HEK293 (cell line): Measurements from ENCODE around the gene MBTD1.

Source experiments
- CTCF ChIA-PET: fragments of 350-600 bp; formaldehyde crosslinking; extraction: SDS; loops from one replicate; lab custom pipeline; 2021; ENCODE audit warnings: antibody characterized with exemption; lab: Yijun Ruan, JAX
- POLR2A ChIA-PET: fragments of 300-600 bp; formaldehyde crosslinking; extraction: SDS; loops from one replicate; lab custom pipeline; 2020; ENCODE audit warnings: antibody characterized with exemption, inconsistent platforms; lab: Yijun Ruan, JAX
- H3K27ac ChIP-seq: fragments of 200-500 bp; sonication (Bioruptor generic); 2 replicates; pipeline ENCODE4 v1.5.1; 2014; ENCODE audit warnings: low read depth, low read length, control low read depth, inconsistent platforms; ENCODE audit errors: extremely low read depth
- H3K36me3 ChIP-seq, 2 experiments: fragments of 200-500 bp in 1 of 2; sonication (Bioruptor generic) in 1 of 2; 1 replicate in 1 of 2; 2 replicates in 1 of 2; pipeline ENCODE4 v1.5.1; 2014 to 2017; ENCODE audit warnings: inconsistent platforms in 2 of 2, low read length in 2 of 2; ENCODE audit not compliant: control insufficient read depth in 2 of 2, insufficient read depth in 1 of 2
- H3K4me1 ChIP-seq: fragments of 200-500 bp; sonication (Bioruptor generic); 2 replicates; pipeline ENCODE4 v1.5.1; 2014; ENCODE audit warnings: mild to moderate bottlenecking, low read length, inconsistent platforms; ENCODE audit not compliant: control insufficient read depth, insufficient read depth
- H3K4me3 ChIP-seq: 2 replicates; pipeline ENCODE4 v1.5.1; 2011; ENCODE audit warnings: low read depth, mild to moderate bottlenecking, control low read depth, low read length, moderate library complexity
- H3K9me3 ChIP-seq: fragments of 200-500 bp; sonication (Bioruptor generic); 2 replicates; pipeline ENCODE4 v1.5.1; 2014; ENCODE audit warnings: low read depth, low read length, inconsistent platforms; ENCODE audit not compliant: control insufficient read depth, insufficient read depth
- EGR2 ChIP-seq: fragments of 450-650 bp; formaldehyde crosslinking; IDR thresholded peaks from 2 replicates; pipeline ENCODE4 v1.5.1; 2016; ENCODE audit warnings: low read depth, missing biosample characterization, missing genetic modification characterization
- FEZF1 ChIP-seq: fragments of 450-650 bp; formaldehyde crosslinking; IDR thresholded peaks from 2 replicates; pipeline ENCODE4 v1.5.1; 2016; ENCODE audit warnings: missing biosample characterization, missing genetic modification characterization
- KLF10 ChIP-seq: fragments of 450-650 bp; IDR thresholded peaks from 2 replicates; pipeline ENCODE4 v1.5.1; 2018; ENCODE audit warnings: missing biosample characterization, mild to moderate bottlenecking, missing genetic modification characterization
- YY1 ChIP-seq: fragments of 450-650 bp; formaldehyde crosslinking; IDR thresholded peaks from 2 replicates; pipeline ENCODE4 v1.5.1; 2018; ENCODE audit warnings: missing biosample characterization, missing genetic modification characterization
- YY2 ChIP-seq: fragments of 450-650 bp; formaldehyde crosslinking; IDR thresholded peaks from 2 replicates; pipeline ENCODE4 v1.5.1; 2016; ENCODE audit warnings: missing biosample characterization, missing genetic modification characterization
- ZBTB1 ChIP-seq: fragments of 450-650 bp; formaldehyde crosslinking; IDR thresholded peaks from 2 replicates; pipeline ENCODE4 v1.5.1; 2016; ENCODE audit warnings: missing biosample characterization, missing genetic modification characterization
- ZBTB17 ChIP-seq: fragments of 450-650 bp; formaldehyde crosslinking; IDR thresholded peaks from 2 replicates; pipeline ENCODE4 v1.5.1; 2016; ENCODE audit warnings: missing biosample characterization, missing genetic modification characterization
- ZNF114 ChIP-seq: fragments of 450-650 bp; formaldehyde crosslinking; IDR thresholded peaks from 2 replicates; pipeline ENCODE4 v1.5.0; 2017; ENCODE audit warnings: missing biosample characterization, missing genetic modification characterization
- ZNF174 ChIP-seq: fragments of 450-650 bp; formaldehyde crosslinking; IDR thresholded peaks from 2 replicates; pipeline ENCODE4 v1.5.0; 2017; ENCODE audit warnings: missing biosample characterization, mild to moderate bottlenecking, missing genetic modification characterization
- ZNF266 ChIP-seq: fragments of 450-650 bp; formaldehyde crosslinking; IDR thresholded peaks from 2 replicates; pipeline ENCODE4 v1.5.1; 2016; ENCODE audit warnings: missing biosample characterization, missing genetic modification characterization, low read depth
- ZNF324 ChIP-seq: fragments of 450-650 bp; formaldehyde crosslinking; IDR thresholded peaks from 2 replicates; pipeline ENCODE4 v1.5.1; 2016; ENCODE audit warnings: missing biosample characterization, missing genetic modification characterization
- ZNF404 ChIP-seq: fragments of 450-650 bp; formaldehyde crosslinking; IDR thresholded peaks from 2 replicates; pipeline ENCODE4 v1.5.1; 2017; ENCODE audit warnings: missing biosample characterization, missing genetic modification characterization
- ZNF561 ChIP-seq: fragments of 450-650 bp; IDR thresholded peaks from 2 replicates; pipeline ENCODE4 v1.5.1; 2018; ENCODE audit warnings: missing biosample characterization, missing genetic modification characterization, borderline replicate concordance
- ZNF677 ChIP-seq: fragments of 450-650 bp; IDR thresholded peaks from 2 replicates; pipeline ENCODE4 v1.5.0; 2018; ENCODE audit warnings: missing biosample characterization, mild to moderate bottlenecking, missing genetic modification characterization, moderate library complexity
- ZNF785 ChIP-seq: fragments of 450-650 bp; formaldehyde crosslinking; IDR thresholded peaks from 2 replicates; pipeline ENCODE4 v1.5.1; 2016; ENCODE audit warnings: missing biosample characterization, missing genetic modification characterization
- TF ChIP-seq, protein P1 (sequence below): fragments of 450-650 bp; formaldehyde crosslinking; IDR thresholded peaks from 2 replicates; pipeline ENCODE4 v1.5.1; 2017; ENCODE audit warnings: missing biosample characterization, missing genetic modification characterization
- TF ChIP-seq, protein P2 (sequence below): fragments of 450-650 bp; formaldehyde crosslinking; IDR thresholded peaks from 2 replicates; pipeline ENCODE4 v1.5.1; 2016; ENCODE audit warnings: missing biosample characterization, missing genetic modification characterization
- TF ChIP-seq, protein P3 (sequence below): fragments of 450-650 bp; formaldehyde crosslinking; IDR thresholded peaks from 2 replicates; pipeline ENCODE4 v1.5.1; 2017; ENCODE audit warnings: missing biosample characterization, missing genetic modification characterization
- TF ChIP-seq, protein P4 (sequence below): fragments of 450-650 bp; formaldehyde crosslinking; IDR thresholded peaks from 2 replicates; pipeline ENCODE4 v1.5.1; 2017; ENCODE audit warnings: missing biosample characterization, missing genetic modification characterization
- TF ChIP-seq, protein P5 (sequence below): fragments of 450-650 bp; formaldehyde crosslinking; conservative IDR thresholded peaks from 2 replicates; pipeline ENCODE4 v1.5.1; 2016; ENCODE audit warnings: low read depth, missing biosample characterization, missing genetic modification characterization
- TF ChIP-seq, protein P6 (sequence below): sonication (generic); formaldehyde crosslinking; IDR thresholded peaks from 2 replicates; pipeline ENCODE4 v1.8.1; 2022; ENCODE audit warnings: mild to moderate bottlenecking, moderate library complexity, missing genetic modification reagents

Gene MBTD1

DNA sequence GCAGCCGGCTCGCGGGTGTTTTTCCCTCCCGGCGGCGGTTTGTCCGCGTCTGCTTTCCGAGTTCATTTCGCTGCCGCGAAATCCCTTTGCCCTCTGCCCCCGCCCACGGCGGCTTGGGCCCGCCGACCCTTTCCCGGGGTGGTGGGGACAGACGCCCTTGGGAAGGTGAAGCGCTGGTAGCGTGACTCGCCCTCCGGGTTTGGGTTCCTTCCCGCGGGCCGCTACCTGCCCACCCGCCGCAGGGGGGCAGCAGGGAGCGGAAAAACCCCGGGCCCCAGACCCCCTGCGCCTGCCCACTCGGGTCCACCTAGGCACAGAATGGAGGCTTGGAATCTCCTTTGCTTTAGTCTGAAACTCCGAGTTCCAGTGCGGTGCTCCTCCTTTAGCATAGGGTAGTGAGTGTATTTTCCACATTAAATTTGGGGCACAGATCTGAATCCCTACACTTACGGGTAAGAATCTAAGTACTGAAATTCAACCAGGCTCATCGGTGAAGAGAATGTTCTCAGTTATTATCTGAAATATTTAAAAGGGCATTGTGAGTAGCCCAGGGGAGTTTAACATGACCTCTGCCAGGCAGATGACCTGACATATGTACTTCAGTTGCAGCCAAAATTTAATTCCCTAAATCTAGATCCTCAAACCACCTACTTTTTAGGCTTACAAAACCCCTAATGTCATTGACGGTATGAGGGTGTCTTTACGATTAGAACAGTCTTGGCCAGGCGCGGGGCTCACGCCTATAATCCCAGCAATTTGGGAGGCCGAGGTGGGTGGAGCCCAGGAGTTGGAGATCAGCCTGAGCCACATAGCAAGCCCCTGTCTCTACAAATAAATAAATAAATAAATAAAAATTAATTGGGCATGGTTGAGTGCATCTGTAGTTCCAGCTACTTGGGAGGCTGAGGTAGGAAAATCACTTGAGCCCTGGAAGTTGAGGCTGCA, 92.6 kb downstream of the MBTD1 start (continued):
- TF ChIP-seq, protein P1, sequence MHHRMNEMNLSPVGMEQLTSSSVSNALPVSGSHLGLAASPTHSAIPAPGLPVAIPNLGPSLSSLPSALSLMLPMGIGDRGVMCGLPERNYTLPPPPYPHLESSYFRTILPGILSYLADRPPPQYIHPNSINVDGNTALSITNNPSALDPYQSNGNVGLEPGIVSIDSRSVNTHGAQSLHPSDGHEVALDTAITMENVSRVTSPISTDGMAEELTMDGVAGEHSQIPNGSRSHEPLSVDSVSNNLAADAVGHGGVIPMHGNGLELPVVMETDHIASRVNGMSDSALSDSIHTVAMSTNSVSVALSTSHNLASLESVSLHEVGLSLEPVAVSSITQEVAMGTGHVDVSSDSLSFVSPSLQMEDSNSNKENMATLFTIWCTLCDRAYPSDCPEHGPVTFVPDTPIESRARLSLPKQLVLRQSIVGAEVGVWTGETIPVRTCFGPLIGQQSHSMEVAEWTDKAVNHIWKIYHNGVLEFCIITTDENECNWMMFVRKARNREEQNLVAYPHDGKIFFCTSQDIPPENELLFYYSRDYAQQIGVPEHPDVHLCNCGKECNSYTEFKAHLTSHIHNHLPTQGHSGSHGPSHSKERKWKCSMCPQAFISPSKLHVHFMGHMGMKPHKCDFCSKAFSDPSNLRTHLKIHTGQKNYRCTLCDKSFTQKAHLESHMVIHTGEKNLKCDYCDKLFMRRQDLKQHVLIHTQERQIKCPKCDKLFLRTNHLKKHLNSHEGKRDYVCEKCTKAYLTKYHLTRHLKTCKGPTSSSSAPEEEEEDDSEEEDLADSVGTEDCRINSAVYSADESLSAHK (tag by site-specific recombination), result no peak
- TF ChIP-seq ZNF266 (tag by site-specific recombination), result no peak
- TF ChIP-seq, protein P2, sequence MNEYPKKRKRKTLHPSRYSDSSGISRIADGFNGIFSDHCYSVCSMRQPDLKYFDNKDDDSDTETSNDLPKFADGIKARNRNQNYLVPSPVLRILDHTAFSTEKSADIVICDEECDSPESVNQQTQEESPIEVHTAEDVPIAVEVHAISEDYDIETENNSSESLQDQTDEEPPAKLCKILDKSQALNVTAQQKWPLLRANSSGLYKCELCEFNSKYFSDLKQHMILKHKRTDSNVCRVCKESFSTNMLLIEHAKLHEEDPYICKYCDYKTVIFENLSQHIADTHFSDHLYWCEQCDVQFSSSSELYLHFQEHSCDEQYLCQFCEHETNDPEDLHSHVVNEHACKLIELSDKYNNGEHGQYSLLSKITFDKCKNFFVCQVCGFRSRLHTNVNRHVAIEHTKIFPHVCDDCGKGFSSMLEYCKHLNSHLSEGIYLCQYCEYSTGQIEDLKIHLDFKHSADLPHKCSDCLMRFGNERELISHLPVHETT (tag by site-specific recombination), result peak; percentile 68; the same call in 1 of the 2 replicates
- TF ChIP-seq, protein P3, sequence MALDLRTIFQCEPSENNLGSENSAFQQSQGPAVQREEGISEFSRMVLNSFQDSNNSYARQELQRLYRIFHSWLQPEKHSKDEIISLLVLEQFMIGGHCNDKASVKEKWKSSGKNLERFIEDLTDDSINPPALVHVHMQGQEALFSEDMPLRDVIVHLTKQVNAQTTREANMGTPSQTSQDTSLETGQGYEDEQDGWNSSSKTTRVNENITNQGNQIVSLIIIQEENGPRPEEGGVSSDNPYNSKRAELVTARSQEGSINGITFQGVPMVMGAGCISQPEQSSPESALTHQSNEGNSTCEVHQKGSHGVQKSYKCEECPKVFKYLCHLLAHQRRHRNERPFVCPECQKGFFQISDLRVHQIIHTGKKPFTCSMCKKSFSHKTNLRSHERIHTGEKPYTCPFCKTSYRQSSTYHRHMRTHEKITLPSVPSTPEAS (tag by site-specific recombination), result no peak; the same call in 1 of the 2 replicates
- TF ChIP-seq ZNF404 (tag by site-specific recombination), result no peak
- TF ChIP-seq EGR2, result peak; percentile 71
- TF ChIP-seq YY1, result 0 out of 2 replicates have a peak, but pooled peaks have one; percentile 7
- peak; percentile 95 for TF ChIP-seq ZBTB17 (tag by site-specific recombination)

DNA sequence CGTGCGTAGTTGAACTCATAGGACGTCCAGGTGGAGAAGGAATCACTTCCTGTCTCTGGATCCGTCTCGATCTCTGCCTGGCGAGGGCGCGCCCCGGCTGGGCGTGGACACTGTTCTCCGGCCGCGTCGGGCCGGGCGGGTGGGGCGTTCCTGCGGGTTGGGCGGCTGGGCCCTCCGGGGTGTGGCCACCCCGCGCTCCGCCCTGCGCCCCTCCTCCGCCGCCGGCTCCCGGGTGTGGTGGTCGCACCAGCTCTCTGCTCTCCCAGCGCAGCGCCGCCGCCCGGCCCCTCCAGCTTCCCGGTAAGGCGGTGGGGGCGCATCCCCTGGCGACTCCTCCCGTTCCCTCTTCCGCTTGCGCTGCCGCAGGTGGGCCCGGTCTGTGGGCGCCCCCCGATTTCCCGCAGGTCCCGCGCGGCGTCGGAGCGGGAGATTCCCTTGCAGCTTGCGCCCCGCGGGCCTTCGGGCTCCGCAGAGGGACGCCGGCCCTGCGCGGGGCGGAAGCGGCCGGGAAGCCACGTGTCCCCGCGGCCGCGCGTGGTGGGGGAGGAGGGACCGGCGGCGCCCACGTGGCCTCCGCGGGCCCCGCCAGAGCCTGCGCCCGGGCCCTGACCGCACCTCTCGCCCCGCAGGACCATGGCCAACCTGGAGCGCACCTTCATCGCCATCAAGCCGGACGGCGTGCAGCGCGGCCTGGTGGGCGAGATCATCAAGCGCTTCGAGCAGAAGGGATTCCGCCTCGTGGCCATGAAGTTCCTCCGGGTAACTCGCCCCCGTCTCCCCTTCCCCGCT, 93.5 kb downstream of the MBTD1 start, which contains the start of gene NME2:
TSS of gene NME2 (plus strand) at position 214 of the 789 bp plus-strand sequence. CDS start at position 634, 420 bp downstream.
- H3K36me3 ChIP-seq, result peaks cover 61 to 63% of the 10 kb centered on the region in 2 experiments
- ChIA-PET POLR2A (interaction anchor here (0.5 to 3.0 kb wide), 11 partner anchors 9 to 300 kb away, joined by 3 to 36 read pairs (median 4); partner anchors contain the start of genes MBTD1, NME1, SPAG9 and TOB1), CTCF (interaction anchor here (1.1 to 2.0 kb wide), 3 partner anchors 10 to 384 kb away, joined by 5 to 10 read pairs (median 7); partner anchors contain the start of gene NME1)
- no peak for TF ChIP-seq ZNF114 (tag by site-specific recombination)
- TF ChIP-seq KLF10 (tag by site-specific recombination), result peak; percentile 57; the same call in 1 of the 2 replicates
- TF ChIP-seq, protein P4, sequence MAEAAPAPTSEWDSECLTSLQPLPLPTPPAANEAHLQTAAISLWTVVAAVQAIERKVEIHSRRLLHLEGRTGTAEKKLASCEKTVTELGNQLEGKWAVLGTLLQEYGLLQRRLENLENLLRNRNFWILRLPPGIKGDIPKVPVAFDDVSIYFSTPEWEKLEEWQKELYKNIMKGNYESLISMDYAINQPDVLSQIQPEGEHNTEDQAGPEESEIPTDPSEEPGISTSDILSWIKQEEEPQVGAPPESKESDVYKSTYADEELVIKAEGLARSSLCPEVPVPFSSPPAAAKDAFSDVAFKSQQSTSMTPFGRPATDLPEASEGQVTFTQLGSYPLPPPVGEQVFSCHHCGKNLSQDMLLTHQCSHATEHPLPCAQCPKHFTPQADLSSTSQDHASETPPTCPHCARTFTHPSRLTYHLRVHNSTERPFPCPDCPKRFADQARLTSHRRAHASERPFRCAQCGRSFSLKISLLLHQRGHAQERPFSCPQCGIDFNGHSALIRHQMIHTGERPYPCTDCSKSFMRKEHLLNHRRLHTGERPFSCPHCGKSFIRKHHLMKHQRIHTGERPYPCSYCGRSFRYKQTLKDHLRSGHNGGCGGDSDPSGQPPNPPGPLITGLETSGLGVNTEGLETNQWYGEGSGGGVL (tag by site-specific recombination), result no peak
- TF ChIP-seq ZNF677 (tag by site-specific recombination), result 0 out of 2 replicates have a peak, but pooled peaks have one; percentile 4
- no peak for TF ChIP-seq ZNF324
- TF ChIP-seq, protein P5, sequence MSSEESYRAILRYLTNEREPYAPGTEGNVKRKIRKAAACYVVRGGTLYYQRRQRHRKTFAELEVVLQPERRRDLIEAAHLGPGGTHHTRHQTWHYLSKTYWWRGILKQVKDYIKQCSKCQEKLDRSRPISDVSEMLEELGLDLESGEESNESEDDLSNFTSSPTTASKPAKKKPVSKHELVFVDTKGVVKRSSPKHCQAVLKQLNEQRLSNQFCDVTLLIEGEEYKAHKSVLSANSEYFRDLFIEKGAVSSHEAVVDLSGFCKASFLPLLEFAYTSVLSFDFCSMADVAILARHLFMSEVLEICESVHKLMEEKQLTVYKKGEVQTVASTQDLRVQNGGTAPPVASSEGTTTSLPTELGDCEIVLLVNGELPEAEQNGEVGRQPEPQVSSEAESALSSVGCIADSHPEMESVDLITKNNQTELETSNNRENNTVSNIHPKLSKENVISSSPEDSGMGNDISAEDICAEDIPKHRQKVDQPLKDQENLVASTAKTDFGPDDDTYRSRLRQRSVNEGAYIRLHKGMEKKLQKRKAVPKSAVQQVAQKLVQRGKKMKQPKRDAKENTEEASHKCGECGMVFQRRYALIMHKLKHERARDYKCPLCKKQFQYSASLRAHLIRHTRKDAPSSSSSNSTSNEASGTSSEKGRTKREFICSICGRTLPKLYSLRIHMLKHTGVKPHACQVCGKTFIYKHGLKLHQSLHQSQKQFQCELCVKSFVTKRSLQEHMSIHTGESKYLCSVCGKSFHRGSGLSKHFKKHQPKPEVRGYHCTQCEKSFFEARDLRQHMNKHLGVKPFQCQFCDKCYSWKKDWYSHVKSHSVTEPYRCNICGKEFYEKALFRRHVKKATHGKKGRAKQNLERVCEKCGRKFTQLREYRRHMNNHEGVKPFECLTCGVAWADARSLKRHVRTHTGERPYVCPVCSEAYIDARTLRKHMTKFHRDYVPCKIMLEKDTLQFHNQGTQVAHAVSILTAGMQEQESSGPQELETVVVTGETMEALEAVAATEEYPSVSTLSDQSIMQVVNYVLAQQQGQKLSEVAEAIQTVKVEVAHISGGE (tag by site-specific recombination), result peak; percentile 24; the same call in 1 of the 2 replicates
- TF ChIP-seq ZNF174, result no peak
- TF ChIP-seq ZNF561, result peak; percentile 66; the same call in 1 of the 2 replicates
- no peak for TF ChIP-seq FEZF1
- no peak for TF ChIP-seq YY2 (tag by site-specific recombination)
- TF ChIP-seq ZBTB1 (tag by site-specific recombination), result no peak
- TF ChIP-seq, protein P6, sequence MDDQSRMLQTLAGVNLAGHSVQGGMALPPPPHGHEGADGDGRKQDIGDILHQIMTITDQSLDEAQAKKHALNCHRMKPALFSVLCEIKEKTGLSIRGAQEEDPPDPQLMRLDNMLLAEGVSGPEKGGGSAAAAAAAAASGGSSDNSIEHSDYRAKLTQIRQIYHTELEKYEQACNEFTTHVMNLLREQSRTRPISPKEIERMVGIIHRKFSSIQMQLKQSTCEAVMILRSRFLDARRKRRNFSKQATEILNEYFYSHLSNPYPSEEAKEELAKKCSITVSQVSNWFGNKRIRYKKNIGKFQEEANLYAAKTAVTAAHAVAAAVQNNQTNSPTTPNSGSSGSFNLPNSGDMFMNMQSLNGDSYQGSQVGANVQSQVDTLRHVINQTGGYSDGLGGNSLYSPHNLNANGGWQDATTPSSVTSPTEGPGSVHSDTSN (CRISPR knock-in tag), result 0 out of 2 replicates have a peak, but pooled peaks have one; percentile 20
- TF ChIP-seq ZNF785 (tag by site-specific recombination), result no peak

More for the DNA sequence above, 93.5 kb downstream of the MBTD1 start, which contains the start of gene NME2:
- 0 out of 2 replicates have a peak, but pooled peaks cover 5% of the 10 kb centered on the region for H3K4me1 ChIP-seq
- peak within 1 kb of the TSS; percentile 88 for H3K4me3 ChIP-seq
- H3K27ac ChIP-seq, result peak within 1 kb of the TSS; percentile 91
- H3K9me3 ChIP-seq, result no peaks in the 10 kb centered on the region
